CD4-positive, alpha-beta T cell treated with Interleukin-21 for 1 hour (primary cell): Measurements from ENCODE around the gene MAPK7.

Experiments
- DNase-seq: peaks from one replicate; pipeline ENCODE4 v3.0.0-alpha.2; 2020

Gene MAPK7

GRCh38 chr17:19381741-19382444 is 3.6 kb downstream of the MAPK7 start:
- no peak for DNase-seq

GRCh38 chr17:19382531-19383444 is 4.5 kb downstream of the MAPK7 start:
- no peak for DNase-seq

GRCh38 chr17:19383681-19384470 is 5.6 kb downstream of the MAPK7 start:
- no peak for DNase-seq

- no peak for DNase-seq
These were observed 6.6 kb downstream of the MAPK7 start for GRCh38 chr17:19384723-19385391.

GRCh38 chr17:19385521-19385983 is 7.3 kb downstream of the MAPK7 start:
- DNase-seq: no peak

GRCh38 chr17:19386051-19386929 is 8.0 kb downstream of the MAPK7 start:
- no peak for DNase-seq

GRCh38 chr17:19386974-19387920 is 8.9 kb downstream of the MAPK7 start, which contains the start of gene MFAP4:
Gene MFAP4, minus strand, starts transcription at chr17:19387190. Its CDS starts 35 bp downstream, at chr17:19387155.
- DNase-seq: no peak

GRCh38 chr17:19387921-19388521 is 9.7 kb downstream of the MAPK7 start:
- DNase-seq: no peak

- no peak for DNase-seq
These were observed 10.8 kb downstream of the MAPK7 start for GRCh38 chr17:19388791-19389785.

- no peak for DNase-seq
These were observed 12.7 kb downstream of the MAPK7 start for GRCh38 chr17:19390951-19391350.

- DNase-seq: no peak
These were observed 13.1 kb downstream of the MAPK7 start for GRCh38 chr17:19391432-19391831.

- no peak for DNase-seq
These were observed 14.0 kb downstream of the MAPK7 start for GRCh38 chr17:19392303-19392702.

- DNase-seq: no peak
These were observed 19.3 kb downstream of the MAPK7 start for GRCh38 chr17:19397556-19398041.

GRCh38 chr17:19398301-19399181 is 20.2 kb downstream of the MAPK7 start:
- DNase-seq: no peak

- no peak for DNase-seq
These were observed 21.6 kb downstream of the MAPK7 start for GRCh38 chr17:19399750-19400450.

- no peak for DNase-seq
These were observed 23.2 kb downstream of the MAPK7 start for GRCh38 chr17:19401321-19402010.
